GM10266 (cell line): ENCODE results near the gene BLTP3A.
"Not testable (repeated sequence)": the region's sequence is repeated elsewhere in the genome, so short reads cannot be mapped to it uniquely, and the experiment has no call there.

Source experiments
- DNase-seq: peaks from one replicate; pipeline ENCODE4 v3.0.0; 2012; ENCODE audit errors: extremely low spot score
- TF ChIP-seq, protein P1 (sequence below): IDR thresholded peaks from 2 replicates; pipeline ENCODE4 v1.5.1; 2012; ENCODE audit warnings: mild to moderate bottlenecking, low read depth; ENCODE audit not compliant: control insufficient read depth, insufficient read depth; ENCODE audit errors: missing control alignments

The BLTP3A gene

DNA sequence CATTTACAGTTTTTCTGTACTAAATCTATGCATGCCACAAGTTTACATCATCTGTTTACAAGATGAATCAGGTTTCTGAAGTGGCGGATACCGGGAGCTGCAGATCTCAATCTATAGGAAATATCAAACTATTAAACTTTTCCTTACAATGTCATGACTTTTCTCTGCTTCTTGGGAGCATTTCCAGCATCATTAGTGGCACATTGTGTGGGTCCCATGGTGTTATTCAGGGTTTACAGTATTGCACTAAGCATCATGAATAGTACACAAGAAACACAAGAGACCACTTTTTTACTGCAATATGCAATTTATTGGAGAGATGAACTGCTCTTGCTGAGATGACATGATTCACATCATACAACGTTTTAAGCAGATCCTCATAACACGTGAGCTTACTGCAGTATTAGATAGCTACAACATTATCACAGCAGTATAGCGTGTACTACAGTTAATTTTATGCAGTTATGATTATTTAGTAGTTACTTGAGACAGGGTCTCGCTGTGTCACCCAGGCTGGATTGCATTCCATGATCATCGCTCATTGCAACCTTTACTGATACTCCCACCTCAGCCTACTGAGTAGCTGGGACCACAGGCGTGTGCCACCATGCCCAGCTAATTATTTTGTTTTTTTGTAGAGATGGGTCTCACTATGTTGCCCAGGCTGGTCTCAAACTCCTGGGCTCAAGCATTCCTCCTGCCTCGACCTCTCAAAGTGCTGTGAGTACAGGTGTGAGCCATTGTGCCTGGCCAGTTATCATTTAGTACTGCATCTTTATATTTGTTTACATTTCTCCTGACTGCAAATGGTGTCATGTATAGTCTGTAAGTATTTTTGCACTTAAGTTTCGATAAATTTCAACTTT lies 18.4 kb downstream of the BLTP3A start:
- DNase-seq: no peak
- TF ChIP-seq, protein P1, sequence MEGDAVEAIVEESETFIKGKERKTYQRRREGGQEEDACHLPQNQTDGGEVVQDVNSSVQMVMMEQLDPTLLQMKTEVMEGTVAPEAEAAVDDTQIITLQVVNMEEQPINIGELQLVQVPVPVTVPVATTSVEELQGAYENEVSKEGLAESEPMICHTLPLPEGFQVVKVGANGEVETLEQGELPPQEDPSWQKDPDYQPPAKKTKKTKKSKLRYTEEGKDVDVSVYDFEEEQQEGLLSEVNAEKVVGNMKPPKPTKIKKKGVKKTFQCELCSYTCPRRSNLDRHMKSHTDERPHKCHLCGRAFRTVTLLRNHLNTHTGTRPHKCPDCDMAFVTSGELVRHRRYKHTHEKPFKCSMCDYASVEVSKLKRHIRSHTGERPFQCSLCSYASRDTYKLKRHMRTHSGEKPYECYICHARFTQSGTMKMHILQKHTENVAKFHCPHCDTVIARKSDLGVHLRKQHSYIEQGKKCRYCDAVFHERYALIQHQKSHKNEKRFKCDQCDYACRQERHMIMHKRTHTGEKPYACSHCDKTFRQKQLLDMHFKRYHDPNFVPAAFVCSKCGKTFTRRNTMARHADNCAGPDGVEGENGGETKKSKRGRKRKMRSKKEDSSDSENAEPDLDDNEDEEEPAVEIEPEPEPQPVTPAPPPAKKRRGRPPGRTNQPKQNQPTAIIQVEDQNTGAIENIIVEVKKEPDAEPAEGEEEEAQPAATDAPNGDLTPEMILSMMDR: no peak

DNA sequence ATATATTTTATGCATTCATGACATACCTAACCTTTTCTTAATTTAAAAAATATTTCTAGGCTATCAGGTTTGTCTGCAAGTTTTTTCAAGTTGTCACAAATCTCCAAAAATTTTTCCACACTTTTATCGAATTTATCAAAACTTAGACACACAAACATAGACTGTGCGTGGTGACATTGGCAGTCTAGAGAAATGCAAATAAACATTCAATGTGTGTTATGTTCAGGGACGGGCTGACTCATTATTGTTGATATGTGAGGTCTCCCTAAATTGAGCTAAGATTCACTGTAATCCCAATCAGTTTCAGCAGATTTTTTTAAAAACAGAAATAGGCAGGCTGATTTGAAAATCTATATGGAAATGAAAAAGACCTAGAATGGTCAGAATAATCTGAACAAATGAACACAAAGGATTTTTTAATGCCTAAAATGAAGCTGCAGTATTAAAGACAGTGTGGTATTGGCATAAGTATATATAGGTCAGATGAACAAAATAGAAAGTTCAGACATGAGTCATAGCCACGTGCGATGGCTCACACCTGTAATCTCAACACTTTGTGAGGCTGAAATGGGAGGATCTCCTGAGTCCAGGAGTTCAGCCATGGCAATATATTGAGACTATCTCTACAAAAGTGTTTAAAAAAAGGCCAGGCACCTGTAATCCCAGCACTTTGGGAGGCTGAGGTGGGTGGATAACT lies 19.2 kb downstream of the BLTP3A start:
- DNase-seq: peak; percentile 35
- TF ChIP-seq, protein P1: no peak

DNA sequence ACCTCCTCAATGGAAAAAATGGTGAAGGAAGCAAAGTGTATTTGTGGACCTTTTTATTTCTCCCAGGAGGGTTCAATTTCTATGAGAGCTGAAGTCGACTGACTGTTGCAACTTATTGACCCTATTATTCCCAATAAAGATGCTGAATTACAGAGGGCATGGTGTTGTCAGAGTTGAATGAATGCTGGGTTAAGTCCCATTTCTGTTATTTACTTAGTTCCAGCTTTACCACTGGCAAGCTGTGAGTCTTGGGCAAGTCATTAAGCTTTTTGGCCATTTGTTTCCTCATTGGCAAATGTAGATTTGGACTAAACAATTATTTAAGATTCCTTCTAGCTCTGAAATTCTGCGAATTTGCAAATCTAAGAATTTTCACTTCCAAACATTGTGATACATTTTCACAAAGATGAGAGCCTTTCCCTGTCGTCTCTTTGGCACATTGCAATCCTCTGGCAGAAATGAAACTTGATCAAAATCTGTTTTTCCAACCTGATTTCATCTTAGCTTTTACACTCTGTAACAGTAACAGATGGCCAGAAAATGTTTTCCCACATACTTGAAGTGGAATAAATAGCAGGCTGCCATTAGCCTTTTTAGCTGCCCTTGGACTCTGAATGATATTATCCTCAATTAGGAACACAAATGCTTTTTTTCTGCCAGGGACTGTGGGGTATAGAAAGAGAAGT lies 21.3 kb downstream of the BLTP3A start:
- DNase-seq: no peak
- TF ChIP-seq, protein P1: no peak

DNA sequence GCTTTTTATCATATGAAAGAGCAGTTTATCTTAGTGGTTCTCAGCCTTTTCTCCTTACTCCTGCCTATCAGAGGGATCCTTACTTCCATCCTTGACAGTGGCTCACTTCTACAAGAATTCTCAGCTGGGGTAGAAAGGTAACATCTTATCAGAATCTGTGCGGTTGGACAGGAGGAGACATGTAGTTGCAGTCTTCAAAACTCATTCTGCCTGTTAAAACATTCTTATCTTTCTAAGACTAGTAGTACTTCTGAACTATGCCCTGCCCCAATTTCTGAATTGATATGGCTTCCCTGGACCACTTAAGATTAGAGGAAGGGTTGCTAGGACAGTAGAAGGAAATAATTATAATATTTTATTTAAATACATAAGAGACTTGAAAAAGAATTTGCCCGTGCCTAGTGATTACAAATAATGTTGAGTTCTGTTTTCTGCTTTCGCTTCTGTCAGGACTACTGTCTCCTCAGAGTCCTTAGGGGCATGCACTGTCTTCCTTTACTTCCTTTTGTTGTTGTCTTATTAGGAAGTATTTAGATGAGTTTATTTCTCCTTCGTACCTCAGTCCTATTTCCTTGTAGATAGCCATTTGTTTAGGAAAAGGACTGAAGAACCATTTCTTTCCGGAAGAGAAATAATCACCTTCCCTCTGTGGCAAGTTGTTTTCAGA lies 24.9 kb downstream of the BLTP3A start:
- TF ChIP-seq, protein P1: no peak
- DNase-seq: no peak

DNA sequence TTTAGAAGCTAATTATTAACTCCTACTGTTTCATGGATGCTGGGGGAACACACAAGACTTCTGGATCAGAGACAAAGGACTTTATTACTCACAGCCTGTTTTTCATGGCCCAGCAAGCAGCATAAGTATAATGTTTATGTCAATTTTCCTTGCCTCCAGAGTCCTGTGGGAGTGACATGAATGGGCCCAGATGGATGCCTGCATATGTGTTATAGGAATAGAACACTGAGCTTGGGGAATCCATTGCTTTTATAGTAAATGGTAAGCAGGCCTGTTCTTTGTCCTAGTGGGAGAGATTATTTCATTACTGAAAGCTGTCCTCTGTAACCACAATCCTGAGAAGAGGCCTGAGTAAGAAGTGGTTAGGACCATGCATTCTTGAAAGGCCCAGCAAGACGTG lies 25.6 kb downstream of the BLTP3A start:
- TF ChIP-seq, protein P1: no peak
- DNase-seq: no peak

DNA sequence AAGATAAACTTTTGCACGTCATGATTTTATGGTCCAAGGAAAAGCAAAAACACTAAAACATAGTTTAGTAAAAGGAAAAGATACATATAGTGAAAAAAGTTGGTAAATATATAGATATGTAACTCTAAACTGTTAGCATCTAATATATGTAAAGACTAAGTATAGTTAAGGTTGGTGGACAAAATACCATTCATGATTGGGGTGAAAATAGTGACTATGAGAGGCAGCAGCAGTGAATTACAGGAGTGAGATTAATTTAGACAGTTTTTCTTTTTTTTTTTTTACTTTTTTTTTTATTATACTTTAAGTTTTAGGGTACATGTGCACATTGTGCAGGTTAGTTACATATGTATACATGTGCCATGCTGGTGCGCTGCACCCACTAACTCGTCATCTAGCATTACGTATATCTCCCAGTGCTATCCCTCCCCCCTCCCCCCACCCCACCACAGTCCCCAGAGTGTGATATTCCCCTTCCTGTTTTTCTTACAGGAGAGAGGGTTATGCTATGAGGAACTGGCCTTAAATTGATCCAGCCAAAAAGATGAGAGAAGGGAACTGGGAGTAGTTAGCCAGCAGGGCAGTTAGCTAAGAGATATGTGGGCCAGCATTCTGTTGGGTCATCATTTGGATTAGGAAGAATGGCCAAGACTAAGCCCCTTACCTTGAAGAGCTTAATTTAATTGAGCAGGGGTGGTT lies 27.1 kb downstream of the BLTP3A start:
- DNase-seq: not testable (repeated sequence)
